NT2/D1 (cell line): Measurements from ENCODE around the gene ZC3H11A.

Experiments used
- DNase-seq: peaks from one replicate; pipeline ENCODE4 v3.0.0-alpha.2; 2011; ENCODE audit warnings: low read depth, low spot score
- H3K27me3 ChIP-seq: 2 replicates; pipeline ENCODE4 v1.6.0; 2011; ENCODE audit warnings: mild to moderate bottlenecking; ENCODE audit not compliant: insufficient read length, insufficient read depth
- H3K36me3 ChIP-seq: 2 replicates; pipeline ENCODE4 v1.6.1; 2011; ENCODE audit warnings: mild to moderate bottlenecking, low read length, mixed read lengths; ENCODE audit not compliant: insufficient read depth, insufficient read length
- H3K4me1 ChIP-seq: 2 replicates; pipeline ENCODE4 v1.5.1; 2011; ENCODE audit not compliant: insufficient read depth, insufficient read length
- H3K4me3 ChIP-seq: 2 replicates; pipeline ENCODE4 v1.5.1; 2011; ENCODE audit warnings: low read depth; ENCODE audit not compliant: insufficient read length
- H3K9ac ChIP-seq: 2 replicates; pipeline ENCODE4 v1.6.0; 2011; ENCODE audit warnings: low read depth; ENCODE audit not compliant: insufficient read length
- H3K9me3 ChIP-seq: 2 replicates; pipeline ENCODE4 v1.5.1; 2011; ENCODE audit warnings: mild to moderate bottlenecking, low read length; ENCODE audit not compliant: insufficient read depth
- SUZ12 ChIP-seq: IDR thresholded peaks from 2 replicates; pipeline ENCODE4 v1.6.1; 2011; ENCODE audit not compliant: insufficient read length, insufficient read depth; ENCODE audit errors: extremely low read depth
- YY1 ChIP-seq: IDR thresholded peaks from 2 replicates; pipeline ENCODE4 v1.6.1; 2011; ENCODE audit not compliant: insufficient read length, insufficient read depth
- ZNF274 ChIP-seq: IDR thresholded peaks from 2 replicates; pipeline ENCODE4 v1.6.1; 2011; ENCODE audit warnings: mild to moderate bottlenecking, low read depth, low read length

Gene ZC3H11A

DNA sequence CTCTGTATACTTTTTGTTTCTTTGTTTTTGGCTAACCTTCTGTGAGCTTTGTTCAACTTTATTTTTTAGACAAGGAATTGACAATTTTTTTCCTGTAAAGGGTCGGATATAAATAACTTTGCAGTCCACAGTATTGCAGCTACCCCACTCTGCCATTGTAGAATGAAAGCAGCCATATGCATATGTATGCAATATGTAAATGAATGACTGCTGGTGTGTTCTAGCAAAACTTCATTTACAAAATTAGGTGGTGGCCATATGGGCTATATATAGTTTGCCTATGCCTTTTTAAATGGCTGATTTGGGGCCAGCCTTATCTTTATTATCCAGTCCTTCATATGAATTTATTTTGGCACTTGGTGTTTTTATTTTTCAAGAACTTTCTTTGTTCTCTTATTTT is 48.0 kb downstream of the ZC3H11A start:
- no peak for TF ChIP-seq YY1
- TF ChIP-seq SUZ12 = no peak
- no peak for TF ChIP-seq ZNF274
- peaks cover 83% of the 10 kb centered on the region for H3K36me3 ChIP-seq
- DNase-seq = no peak
- H3K27me3 ChIP-seq = no peaks in the 10 kb centered on the region
- peaks cover 47% of the 10 kb centered on the region for H3K9me3 ChIP-seq
- no peak overlapping the region for H3K9ac ChIP-seq
- no peak overlapping the region for H3K4me3 ChIP-seq
- no peaks in the 10 kb centered on the region for H3K4me1 ChIP-seq
